H54 (cell line): ENCODE results near the gene EIF1AD.
"Not testable (repeated sequence)": the region's sequence is repeated elsewhere in the genome, so short reads cannot be mapped to it uniquely, and the experiment has no call there.

Source experiments
- DNase-seq: peaks from one replicate; pipeline ENCODE4 v3.0.0; 2011; ENCODE audit warnings: low spot score, mixed read lengths; ENCODE audit not compliant: insufficient read length
- FAIRE-seq: peaks from 3 replicates; lab custom pipeline; 2011; peaks lifted over from hg19 to GRCh38; lab: Jason Lieb, UNC
- POLR2A ChIP-seq: IDR thresholded peaks from 2 replicates; pipeline ENCODE4 v1.6.1; 2011; ENCODE audit warnings: low read depth, mild to moderate bottlenecking, low read length

Gene EIF1AD

DNA sequence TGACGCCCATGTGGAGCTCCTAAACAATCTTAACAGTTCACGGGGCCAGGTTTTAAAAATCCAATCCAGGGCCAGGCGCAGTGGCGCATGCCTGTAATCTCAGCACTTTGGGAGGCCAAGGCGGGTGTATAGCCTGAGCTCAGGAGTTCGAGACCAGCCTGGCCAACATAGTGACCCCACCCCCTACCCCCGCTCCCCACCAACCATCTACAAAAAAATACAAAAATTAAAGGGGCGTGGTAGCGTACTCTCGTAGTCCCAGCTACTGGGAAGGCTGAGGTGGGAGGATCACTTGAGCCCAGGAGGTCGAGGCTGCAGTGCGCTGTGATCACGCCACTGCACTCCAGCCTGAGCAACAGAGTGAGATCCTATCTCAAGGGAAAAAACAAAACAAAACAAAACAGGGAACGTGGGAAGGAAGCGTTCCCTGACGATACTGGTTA is 41.1 kb downstream of the EIF1AD start:
- no peak for TF ChIP-seq POLR2A
- no peak for DNase-seq
- no peak for FAIRE-seq

DNA sequence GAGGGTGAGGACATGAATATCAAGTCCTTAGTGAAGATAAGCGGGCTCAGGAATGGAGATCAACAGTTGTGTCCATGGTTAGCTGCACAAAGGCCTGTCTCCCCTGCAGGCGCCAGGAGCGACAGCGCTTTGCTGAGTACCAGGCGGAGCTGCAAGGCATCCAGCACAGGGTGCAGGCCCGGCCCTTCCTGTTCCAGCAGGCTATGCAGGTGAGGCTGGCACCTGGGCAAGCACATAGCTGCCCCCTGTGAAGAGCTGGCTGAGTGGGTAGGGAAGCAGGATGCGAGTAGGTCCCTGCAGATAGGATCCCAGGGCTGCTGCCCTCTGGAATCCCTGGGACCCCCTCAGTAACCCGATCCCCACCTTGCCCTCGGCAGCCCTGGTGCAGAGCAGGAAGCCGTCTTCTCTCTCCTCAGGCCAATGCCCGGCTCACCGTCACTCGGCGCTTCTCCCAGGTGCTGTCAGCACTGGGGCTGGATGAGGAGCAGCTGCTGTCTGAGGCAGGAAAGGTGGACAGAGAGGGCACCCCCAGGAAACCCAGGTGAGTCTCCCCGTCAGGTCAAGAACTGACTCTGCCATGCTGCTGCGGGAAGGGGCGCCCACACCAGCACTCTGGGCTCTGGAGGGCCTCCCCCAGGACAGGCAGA is 43.1 kb downstream of the EIF1AD start:
- FAIRE-seq (no peak), DNase-seq (no peak)
- TF ChIP-seq POLR2A = no peak

DNA sequence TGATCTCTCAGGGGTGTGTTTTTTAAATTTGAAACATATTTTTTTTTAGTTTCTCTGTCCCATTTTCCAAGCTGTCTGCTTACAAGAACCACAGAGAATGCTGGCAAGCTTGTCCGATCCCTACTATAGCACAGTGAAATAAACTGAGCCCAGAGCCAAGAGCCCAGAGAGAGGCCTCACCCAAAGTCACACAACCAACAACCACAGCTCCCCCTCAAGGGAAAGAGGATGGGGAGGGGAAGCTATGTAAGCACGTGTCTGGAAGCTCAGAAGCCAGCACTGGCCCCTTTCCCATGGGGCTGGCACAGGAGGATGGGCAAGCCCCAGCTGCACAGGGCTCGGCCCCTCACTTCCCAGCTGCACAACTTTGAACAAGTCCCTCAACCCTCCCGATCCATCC is 43.7 kb downstream of the EIF1AD start:
- DNase-seq (no peak), FAIRE-seq (no peak)
- TF ChIP-seq POLR2A = no peak

DNA sequence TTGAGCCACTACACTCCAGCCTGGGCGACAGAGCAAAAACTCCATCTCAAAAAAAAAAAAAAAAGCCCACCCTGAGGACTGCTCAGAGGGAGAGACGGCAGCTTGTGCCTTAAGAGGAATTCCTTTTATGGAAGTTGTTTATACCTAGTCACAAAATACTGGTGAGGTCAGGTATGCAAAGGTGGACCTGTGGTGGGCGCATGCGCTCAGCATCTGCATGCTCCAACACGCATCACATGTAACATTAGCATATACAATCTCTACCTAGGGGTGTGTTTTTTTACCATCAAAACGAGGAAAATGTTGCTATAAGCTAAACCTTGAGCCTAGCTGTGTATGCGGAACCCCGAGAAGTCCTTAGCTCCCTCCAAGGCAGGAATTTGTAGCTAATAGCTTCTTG is 47.2 kb downstream of the EIF1AD start:
- FAIRE-seq = no peak
- DNase-seq = no peak
- TF ChIP-seq POLR2A = no peak

DNA sequence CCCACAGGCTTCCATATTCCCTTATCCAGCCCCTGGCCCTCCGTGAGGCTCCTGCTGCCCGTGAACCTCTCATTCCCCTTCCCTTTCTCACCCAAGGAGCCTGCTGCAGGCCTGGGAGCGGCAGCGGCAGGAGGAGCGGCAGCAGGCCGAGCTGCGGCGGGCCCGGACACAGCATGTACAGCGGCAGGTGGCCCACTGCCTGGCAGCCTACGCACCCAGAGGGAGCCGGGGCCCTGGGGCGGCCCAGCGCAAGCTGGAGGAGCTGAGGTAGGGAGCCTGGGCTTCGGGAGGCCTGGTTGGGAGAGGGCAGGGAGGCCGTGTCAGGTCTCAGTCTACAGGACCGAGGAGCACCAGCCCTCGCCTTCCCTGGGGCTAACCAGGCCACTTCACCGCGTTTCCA is 48.5 kb downstream of the EIF1AD start:
- FAIRE-seq (no peak), DNase-seq (no peak)
- TF ChIP-seq POLR2A = no peak

DNA sequence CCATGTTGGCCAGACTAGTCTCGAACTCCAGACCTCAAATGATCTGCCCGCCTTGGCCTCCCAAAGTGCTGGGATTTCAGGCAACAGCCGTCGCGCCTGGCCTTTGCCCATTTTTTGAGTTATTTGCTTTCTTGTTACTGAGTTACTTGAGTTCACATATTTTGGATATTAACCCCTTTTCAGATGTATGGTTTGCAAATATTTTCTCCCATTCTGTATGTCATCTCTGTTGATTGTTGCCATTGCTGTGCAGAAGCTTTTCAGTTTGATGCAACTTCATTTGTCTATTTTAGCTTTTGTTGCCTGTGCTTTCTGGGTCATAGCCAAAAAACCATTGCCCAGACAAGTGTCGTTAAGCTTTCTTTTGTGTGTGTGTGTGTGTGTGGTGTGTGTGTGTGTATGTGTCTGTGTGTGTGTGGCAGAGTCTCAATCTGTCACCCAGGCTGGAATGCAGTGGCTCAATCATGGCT is 49.9 kb downstream of the EIF1AD start:
- FAIRE-seq (no peak), DNase-seq (no peak)
- no peak for TF ChIP-seq POLR2A

DNA sequence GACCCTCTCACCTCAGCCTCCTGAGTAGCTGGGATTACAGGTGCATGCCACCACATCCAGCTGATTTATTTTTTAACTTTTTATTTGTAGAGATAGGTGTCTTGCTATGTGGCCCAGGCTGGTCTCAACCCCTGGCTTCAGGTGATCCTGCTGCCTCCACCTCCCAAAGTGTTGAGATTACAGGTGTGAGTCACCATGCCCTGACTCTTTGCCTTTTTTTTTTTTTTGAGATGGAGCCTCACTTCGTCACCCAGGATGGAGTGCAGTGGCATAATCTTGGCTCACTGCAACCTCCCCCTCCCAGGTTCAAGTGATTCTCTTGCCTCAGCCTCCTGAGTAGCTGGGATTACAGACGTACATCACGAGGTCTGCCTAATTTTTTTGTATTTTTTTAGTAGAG is 50.3 kb downstream of the EIF1AD start:
- not testable (repeated sequence) for FAIRE-seq

DNA sequence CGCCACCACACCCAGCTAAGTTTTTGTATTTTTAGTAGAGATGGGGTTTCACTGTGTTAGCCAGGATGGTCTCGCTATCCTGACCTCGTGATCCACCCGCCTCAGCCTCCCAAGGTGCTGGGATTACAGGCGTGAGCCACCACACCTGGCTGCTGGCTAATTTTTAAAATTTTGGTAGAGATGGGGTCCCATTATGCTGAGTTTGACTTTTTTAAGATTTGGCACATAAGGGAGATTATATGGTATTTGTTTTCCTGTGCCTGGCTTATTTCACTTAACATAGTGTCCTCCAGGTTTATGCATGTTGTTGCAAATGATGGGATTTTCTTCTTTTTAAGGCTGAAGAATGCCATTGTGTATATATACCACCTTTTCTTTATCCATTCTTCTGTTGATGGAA is 51.2 kb downstream of the EIF1AD start:
- not testable (repeated sequence) for DNase-seq, FAIRE-seq

More for the DNA sequence above, 50.3 kb downstream of the EIF1AD start:
- not testable (repeated sequence) for DNase-seq

DNA sequence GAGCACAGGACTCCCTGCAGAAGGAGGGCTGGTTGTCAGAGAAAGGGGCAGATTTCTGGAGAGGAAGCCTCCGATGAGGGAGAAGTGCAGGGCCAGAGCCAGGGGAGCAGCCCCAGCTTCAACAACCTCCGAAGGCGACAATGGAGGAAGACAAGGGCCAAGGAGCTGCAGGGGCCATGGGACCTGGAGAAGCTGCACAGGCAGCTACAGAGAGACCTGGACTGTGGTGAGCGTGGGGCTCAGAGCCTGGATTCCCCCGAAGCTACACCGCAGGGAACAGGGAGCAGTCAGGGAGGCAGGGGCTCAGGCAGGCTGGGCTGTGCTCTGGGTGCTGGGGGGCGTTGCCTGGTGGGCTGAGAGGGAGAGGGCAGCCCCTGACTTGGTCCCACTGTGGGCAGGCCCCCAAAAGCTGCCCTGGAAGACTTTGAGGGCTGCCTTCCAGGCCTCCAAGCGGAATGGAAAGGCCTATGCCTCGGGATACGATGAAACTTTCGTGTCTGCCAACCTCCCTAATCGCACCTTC is 54.3 kb downstream of the EIF1AD start:
- DNase-seq (no peak), FAIRE-seq (no peak)
- TF ChIP-seq POLR2A = no peak

DNA sequence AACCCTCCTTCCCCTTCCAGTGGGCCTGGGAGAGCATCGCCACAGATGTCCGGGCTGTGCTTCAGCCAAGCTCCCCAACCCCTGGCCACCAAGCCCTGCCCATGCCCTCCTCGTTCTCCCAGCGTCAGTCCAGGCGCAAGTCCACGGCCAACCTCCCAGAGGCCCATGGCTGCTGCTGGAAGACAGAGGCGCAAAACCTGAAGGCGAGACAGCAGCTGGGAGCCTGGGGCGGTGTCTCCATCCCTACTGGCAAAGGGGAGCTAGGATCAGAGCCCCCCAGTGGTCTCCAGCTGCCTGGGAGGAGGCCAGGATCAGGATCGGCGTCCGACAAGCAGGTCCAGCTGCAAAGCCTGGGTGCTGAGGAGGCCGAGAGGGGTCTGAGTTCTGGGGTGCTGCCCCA is 54.8 kb downstream of the EIF1AD start:
- FAIRE-seq (no peak), DNase-seq (no peak)
- no peak for TF ChIP-seq POLR2A

DNA sequence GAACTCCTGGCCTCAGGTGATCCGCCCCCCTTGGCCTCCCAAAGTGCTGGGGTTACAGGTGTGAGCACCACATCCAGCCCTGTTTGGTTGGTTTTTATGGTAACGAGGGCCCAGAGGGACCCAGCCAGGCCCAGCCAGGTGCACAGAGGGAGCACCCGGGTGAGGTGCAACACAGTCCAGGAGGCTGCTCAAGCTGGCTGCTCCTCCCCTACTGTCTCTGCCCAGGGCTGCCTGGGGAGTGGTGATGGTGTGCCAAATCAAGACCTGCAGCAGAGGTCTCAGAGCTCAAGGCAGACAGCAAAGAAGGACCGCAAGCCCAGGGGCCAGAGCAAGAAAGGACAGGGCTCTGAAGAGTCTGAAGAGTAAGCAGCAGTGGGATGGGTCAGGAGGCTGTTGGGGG is 55.3 kb downstream of the EIF1AD start:
- FAIRE-seq = no peak

More for the DNA sequence above, 55.3 kb downstream of the EIF1AD start:
- DNase-seq = no peak
- TF ChIP-seq POLR2A = no peak
